Transverse colon (tissue), 4 donors: ENCODE measurements around the gene KIAA1958. TPM values are rescaled to one million over a fixed set of nuclear protein-coding genes. Genes with fewer than 3 reads are reported as not detected.

Experiments used
- DNase-seq: peaks from one replicate; pipeline ENCODE4 v3.0.0-alpha.2; 2019
- H3K27ac ChIP-seq, 4 donors: fragments of 200-600 bp; sonication (generic); 2 replicates each; pipeline ENCODE4 v1.5.1; 2016 to 2018; ENCODE audit warnings: inconsistent platforms in 4 of 4
- H3K27me3 ChIP-seq: fragments of 200-600 bp; sonication (generic); 2 replicates; pipeline ENCODE4 v1.5.1; 2017; ENCODE audit warnings: inconsistent platforms
- H3K36me3 ChIP-seq, 4 donors: fragments of 200-600 bp; sonication (generic); 2 replicates each; pipeline ENCODE4 v1.5.1; 2017 to 2019; ENCODE audit warnings: inconsistent platforms in 4 of 4
- H3K4me1 ChIP-seq, 4 donors: fragments of 200-600 bp; sonication (generic); 2 replicates each; pipeline ENCODE4 v1.5.1; 2017 to 2020; ENCODE audit warnings: inconsistent platforms in 4 of 4
- H3K4me3 ChIP-seq, 4 donors: fragments of 200-600 bp; sonication (generic); 1 replicate in 1 of 4; 2 replicates in 3 of 4; pipeline versions ENCODE4 v1.5.1 to v1.6.1; 2017 to 2019; ENCODE audit warnings: inconsistent platforms in 4 of 4
- H3K9me3 ChIP-seq, 2 donors: fragments of 200-600 bp; sonication (generic); 2 replicates each; pipeline ENCODE4 v1.5.1; 2017 to 2019; ENCODE audit warnings: inconsistent platforms in 2 of 2
- CTCF ChIP-seq, 5 experiments: fragments of 200-600 bp in 3 of 5; fragments of 450-650 bp in 2 of 5; sonication (generic) in 3 of 5; IDR thresholded peaks; 1 replicate in 2 of 5; 2 replicates in 3 of 5; pipeline ENCODE4 v1.5.1; 2016 to 2017; ENCODE audit warnings: antibody characterized with exemption in 5 of 5, inconsistent platforms in 3 of 5, mild to moderate bottlenecking in 2 of 5, moderate library complexity in 1 of 5
- EP300 ChIP-seq: sonication (generic); formaldehyde crosslinking; IDR thresholded peaks from one replicate; pipeline ENCODE4 v1.6.1; 2017; ENCODE audit warnings: antibody characterized with exemption, low read depth
- POLR2A ChIP-seq: fragments of 450-650 bp; IDR thresholded peaks from one replicate; pipeline ENCODE4 v1.6.1; 2016; ENCODE audit warnings: antibody characterized with exemption, mild to moderate bottlenecking, moderate library complexity
- POLR2AphosphoS5 ChIP-seq, 3 donors: sonication (generic); formaldehyde crosslinking; IDR thresholded peaks; one replicate each; pipeline ENCODE4 v1.6.1; 2016; ENCODE audit warnings: antibody characterized with exemption in 3 of 3
- WGBS, 2 donors: methylation state at CpG; one replicate each; pipeline ENCODE4 v1.1.5; 2018; ENCODE audit warnings: low coverage in 1 of 2; 5-methylcytosine and 5-hydroxymethylcytosine counted together
- in situ Hi-C, 4 donors: fragments of 200-750 bp; cut with MboI; loops; one replicate each; pipeline versions ENCODE4 v1.15.0 to v1.15.1; 2017; ENCODE audit warnings: low sequenced_read_pairs in 3 of 4, low pct_ligation_motif_present in 1 of 4, low pct_unique_long_range_greater_than_20kb in 1 of 4
- intact Hi-C: fragments of 100-400 bp; cut with DNase I; formaldehyde crosslinking; loops from one replicate; pipeline ENCODE4 v1.15.1; 2023; ENCODE audit warnings: low total_unique reads
- total RNA-seq, 4 donors: library from RNA; depleted of rRNA; stranded (reverse); fragments of >200 nt; gene quantifications; one replicate each; pipeline ENCODE4 v1.1.0, GENCODE V29; 2016

Gene KIAA1958
- total RNA-seq, 4 donors from 2014 or later, result 5.0 to 12.4 (median 9.4) TPM

- no peaks in the 10 kb centered on the region for H3K9me3 ChIP-seq
- no peak for DNase-seq
- H3K36me3 ChIP-seq, result no peaks in the 10 kb centered on the region
- TF ChIP-seq CTCF (IDR thresholded peaks at IDR 0.05), result no peak
- no peak overlapping the region for H3K27ac ChIP-seq
- 83 to 93% methylated on average over 2 to 3 of the region's 3 CpGs for WGBS, 2 donors
- in situ Hi-C loops (no loop called here), intact Hi-C loops (no loop called here)
- H3K27me3 ChIP-seq, result no peaks in the 10 kb centered on the region
- no peaks in the 10 kb centered on the region for H3K4me1 ChIP-seq
- no peak overlapping the region for H3K4me3 ChIP-seq
These were observed 34.0 kb downstream of the KIAA1958 start for GRCh38 chr9:112520656-112521055.

- Histone ChIP-seq H3K36me3 (no peaks in the 10 kb centered on the region), H3K9me3 (no peaks in the 10 kb centered on the region), H3K27me3 (no peaks in the 10 kb centered on the region), H3K27ac (no peak overlapping the region), H3K4me1 (peaks cover 0 to 4% (median 0%) of the 10 kb centered on the region in 4 donors), H3K4me3 (no peak overlapping the region)
- TF ChIP-seq POLR2A (no peak), CTCF (IDR thresholded peaks at IDR 0.05) (no peak), POLR2AphosphoS5 (IDR thresholded peaks at IDR 0.05) (no peak), EP300 (no peak)
- in situ Hi-C loops (no loop called here), intact Hi-C loops (no loop called here)
- no peak for DNase-seq
- WGBS, 2 donors, result 54 to 74% methylated on average over 1 of the region's 1 CpG
These were observed 40.3 kb downstream of the KIAA1958 start for GRCh38 chr9:112526973-112527372.

- H3K27me3 ChIP-seq, result no peaks in the 10 kb centered on the region
- TF ChIP-seq POLR2AphosphoS5 (IDR thresholded peaks at IDR 0.05), result no peak
- no peak for TF ChIP-seq POLR2A
- TF ChIP-seq EP300, result no peak
- no peak for TF ChIP-seq CTCF (IDR thresholded peaks at IDR 0.05)
- no peak for DNase-seq
- 84% methylated on average over 2 of the region's 2 CpGs for WGBS, 2 donors
- H3K4me3 ChIP-seq, result no peak overlapping the region
- H3K27ac ChIP-seq, result no peak overlapping the region
- no peaks in the 10 kb centered on the region for H3K36me3 ChIP-seq
- intact Hi-C loops (no loop called here), in situ Hi-C loops (no loop called here)
- no peaks in the 10 kb centered on the region for H3K9me3 ChIP-seq
- peaks cover 0 to 7% (median 0%) of the 10 kb centered on the region in 4 donors for H3K4me1 ChIP-seq
These were observed 41.3 kb downstream of the KIAA1958 start for GRCh38 chr9:112527959-112528358.

GRCh38 chr9:112529316-112529715, 42.7 kb downstream of the KIAA1958 start:
- Histone ChIP-seq H3K27me3 (no peaks in the 10 kb centered on the region), H3K4me3 (no peak overlapping the region), H3K9me3 (no peaks in the 10 kb centered on the region), H3K36me3 (no peaks in the 10 kb centered on the region), H3K27ac (no peak overlapping the region), H3K4me1 (peaks cover 0 to 7% (median 0%) of the 10 kb centered on the region in 4 donors)
- in situ Hi-C loops (no loop called here), intact Hi-C loops (no loop called here)
- 89 to 100% methylated on average over 2 of the region's 2 CpGs for WGBS, 2 donors
- TF ChIP-seq POLR2AphosphoS5 (IDR thresholded peaks at IDR 0.05) (no peak), POLR2A (no peak), EP300 (no peak), CTCF (IDR thresholded peaks at IDR 0.05) (no peak)
- DNase-seq, result no peak
